Osteocyte (in vitro differentiated cells): ENCODE measurements around the gene OAS2. TPM values are rescaled to one million over a fixed set of nuclear protein-coding genes. Genes with fewer than 3 reads are reported as not detected.

Experiments
- DNase-seq: peaks from one replicate; pipeline ENCODE4 v3.0.0; 2021; ENCODE audit warnings: mixed read lengths; ENCODE audit not compliant: unreplicated experiment; ENCODE audit errors: extremely low spot score
- H3K27ac Mint-ChIP-seq: one replicate; pipeline ENCODE4 v1.8.0; 2021; ENCODE audit warnings: mild to moderate bottlenecking, mixed read lengths; ENCODE audit not compliant: unreplicated experiment
- H3K27me3 Mint-ChIP-seq: one replicate; pipeline ENCODE4 v1.8.0; 2021; ENCODE audit warnings: mixed read lengths; ENCODE audit not compliant: unreplicated experiment
- H3K36me3 Mint-ChIP-seq: one replicate; pipeline ENCODE4 v1.8.0; 2021; ENCODE audit warnings: mixed read lengths; ENCODE audit not compliant: unreplicated experiment
- H3K4me1 Mint-ChIP-seq: one replicate; pipeline ENCODE4 v1.8.0; 2021; ENCODE audit warnings: mixed read lengths; ENCODE audit not compliant: unreplicated experiment
- H3K4me3 Mint-ChIP-seq: one replicate; pipeline ENCODE4 v1.8.0; 2021; ENCODE audit warnings: mild to moderate bottlenecking, moderate library complexity, mixed read lengths; ENCODE audit not compliant: unreplicated experiment
- H3K9me3 Mint-ChIP-seq: one replicate; pipeline ENCODE4 v1.8.0; 2021; ENCODE audit warnings: mixed read lengths; ENCODE audit not compliant: unreplicated experiment
- CTCF ChIP-seq: fragments of 200-600 bp; sonication (generic); IDR thresholded peaks from 2 replicates; pipeline ENCODE4 v1.5.0; 2021; ENCODE audit warnings: antibody characterized with exemption, mild to moderate bottlenecking, moderate library complexity
- total RNA-seq: library from RNA; stranded (reverse); gene quantifications from 2 replicates; pipeline ENCODE4 v1.2.1, GENCODE V29; 2021

OAS2 gene
- total RNA-seq, 1 donor from 2014 or later: not detected

GRCh38 chr12:113030875-113031525, 52.7 kb downstream of the OAS2 start:
- Mint-ChIP-seq H3K9me3 (no peaks in the 10 kb centered on the region), H3K4me3 (no peak overlapping the region), H3K27ac (no peak overlapping the region), H3K4me1 (peaks cover 2% of the 10 kb centered on the region), H3K36me3 (no peaks in the 10 kb centered on the region), H3K27me3 (peaks cover 16% of the 10 kb centered on the region)
- DNase-seq: no peak
- peak; percentile 73 for TF ChIP-seq CTCF

GRCh38 chr12:113039911-113040445, 61.7 kb downstream of the OAS2 start:
- H3K4me1 Mint-ChIP-seq: peaks cover 9% of the 10 kb centered on the region
- no peak for DNase-seq
- H3K27me3 Mint-ChIP-seq: peaks cover 10% of the 10 kb centered on the region
- H3K36me3 Mint-ChIP-seq: no peaks in the 10 kb centered on the region
- no peak overlapping the region for H3K4me3 Mint-ChIP-seq
- TF ChIP-seq CTCF: no peak
- H3K9me3 Mint-ChIP-seq: peaks cover 4% of the 10 kb centered on the region
- peak overlapping the region; percentile 15 for H3K27ac Mint-ChIP-seq

- DNase-seq: no peak
- peak overlapping the region; percentile 15 for H3K27ac Mint-ChIP-seq
These were observed 62.4 kb downstream of the OAS2 start for GRCh38 chr12:113040722-113041171.

GRCh38 chr12:113041560-113041959, 63.2 kb downstream of the OAS2 start:
- TF ChIP-seq CTCF: no peak
- no peak for DNase-seq
- H3K4me1 Mint-ChIP-seq: peaks cover 9% of the 10 kb centered on the region
- H3K4me3 Mint-ChIP-seq: no peak overlapping the region
- no peak overlapping the region for H3K27ac Mint-ChIP-seq
- H3K36me3 Mint-ChIP-seq: no peaks in the 10 kb centered on the region
- H3K9me3 Mint-ChIP-seq: peaks cover 4% of the 10 kb centered on the region
- H3K27me3 Mint-ChIP-seq: peaks cover 14% of the 10 kb centered on the region

More at GRCh38 chr12:113040722-113041171, 62.4 kb downstream of the OAS2 start:
- Mint-ChIP-seq H3K4me3 (no peak overlapping the region), H3K27me3 (peaks cover 10% of the 10 kb centered on the region), H3K36me3 (no peaks in the 10 kb centered on the region), H3K4me1 (peaks cover 9% of the 10 kb centered on the region), H3K9me3 (peaks cover 4% of the 10 kb centered on the region)
- TF ChIP-seq CTCF: no peak

GRCh38 chr12:113043240-113043639, 64.9 kb downstream of the OAS2 start:
- DNase-seq: no peak
- Mint-ChIP-seq H3K27ac (no peak overlapping the region), H3K9me3 (peaks cover 4% of the 10 kb centered on the region), H3K4me3 (no peak overlapping the region), H3K36me3 (no peaks in the 10 kb centered on the region), H3K27me3 (peaks cover 17% of the 10 kb centered on the region), H3K4me1 (peaks cover 9% of the 10 kb centered on the region)
- TF ChIP-seq CTCF: no peak
